Measurements from ENCODE around the gene DHX16.
"Not testable (repeated sequence)": the region's sequence is repeated elsewhere in the genome, so short reads cannot be mapped to it uniquely, and the experiment has no call there.

Gene DHX16

DNA sequence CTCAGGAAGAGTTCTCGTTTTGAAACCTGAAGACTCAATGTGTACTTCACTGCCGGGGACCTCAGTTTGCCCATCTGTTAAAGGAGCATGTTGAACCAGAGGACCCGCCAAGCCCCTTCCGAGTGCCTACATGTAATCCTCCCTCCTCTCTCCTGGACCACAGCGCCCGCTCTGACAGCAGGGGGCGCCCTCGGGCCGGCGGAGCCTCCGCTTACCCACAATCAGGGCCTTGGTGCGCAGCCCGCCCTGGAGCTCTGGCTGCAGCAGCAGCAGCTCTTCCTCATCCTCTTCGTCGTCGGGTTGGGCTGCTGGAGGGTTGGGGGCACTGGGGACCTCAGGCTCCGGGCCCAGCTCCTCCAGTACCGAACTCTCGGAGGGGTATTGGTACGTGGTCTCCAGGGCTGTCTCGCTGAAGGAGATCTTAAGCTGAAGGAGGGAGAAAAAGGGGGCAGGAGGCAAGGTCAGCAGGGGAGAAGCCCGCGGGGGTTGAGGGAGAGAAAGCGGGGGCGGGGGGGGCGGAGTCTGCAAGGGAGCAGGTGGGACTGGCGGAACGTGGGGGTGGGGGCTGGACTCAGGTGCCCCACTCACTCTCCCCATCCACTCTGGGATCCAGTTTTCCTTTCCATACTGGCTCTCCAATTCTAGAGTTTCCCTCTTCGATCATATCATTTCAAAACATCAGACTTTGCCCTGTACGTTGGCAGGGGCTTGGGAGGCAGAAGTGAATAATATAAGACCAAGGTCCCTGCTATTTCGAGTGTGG is 6.3 kb upstream of the DHX16 start:
- DNase-seq (ENCODE audit: low read depth): peak; percentile 64

DNA sequence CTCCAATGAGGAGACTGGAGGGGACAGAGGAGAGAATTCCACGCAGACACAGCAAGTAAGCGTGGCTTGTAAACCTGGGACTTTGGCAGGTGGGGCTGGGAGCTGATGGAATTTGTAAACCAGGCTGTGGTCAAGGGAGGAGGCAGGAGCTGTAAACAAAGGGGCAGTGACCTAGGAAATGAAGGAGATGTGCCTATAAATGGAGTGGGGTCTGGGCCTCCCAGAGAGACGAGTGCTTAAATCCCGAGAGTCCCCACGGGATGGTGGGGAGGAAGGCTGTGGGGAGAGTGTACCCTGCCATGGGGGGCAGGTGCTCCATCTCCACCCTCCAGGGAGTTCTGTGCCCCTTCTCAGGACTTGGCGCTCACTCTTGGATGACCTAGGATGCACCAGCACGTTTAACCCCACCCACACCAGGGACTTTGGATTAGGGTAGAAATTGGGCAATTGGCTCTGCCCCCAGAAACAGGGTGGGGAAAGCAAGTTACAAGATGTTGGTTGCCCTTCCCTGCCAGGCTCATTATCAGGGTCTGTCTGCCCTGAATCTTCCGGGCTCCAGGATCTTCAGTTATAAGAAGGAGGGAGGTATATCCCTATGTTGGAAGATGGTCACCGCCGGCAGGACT is 4.0 kb upstream of the DHX16 start:
- DNase-seq (ENCODE audit: low read depth): no peak

DNA sequence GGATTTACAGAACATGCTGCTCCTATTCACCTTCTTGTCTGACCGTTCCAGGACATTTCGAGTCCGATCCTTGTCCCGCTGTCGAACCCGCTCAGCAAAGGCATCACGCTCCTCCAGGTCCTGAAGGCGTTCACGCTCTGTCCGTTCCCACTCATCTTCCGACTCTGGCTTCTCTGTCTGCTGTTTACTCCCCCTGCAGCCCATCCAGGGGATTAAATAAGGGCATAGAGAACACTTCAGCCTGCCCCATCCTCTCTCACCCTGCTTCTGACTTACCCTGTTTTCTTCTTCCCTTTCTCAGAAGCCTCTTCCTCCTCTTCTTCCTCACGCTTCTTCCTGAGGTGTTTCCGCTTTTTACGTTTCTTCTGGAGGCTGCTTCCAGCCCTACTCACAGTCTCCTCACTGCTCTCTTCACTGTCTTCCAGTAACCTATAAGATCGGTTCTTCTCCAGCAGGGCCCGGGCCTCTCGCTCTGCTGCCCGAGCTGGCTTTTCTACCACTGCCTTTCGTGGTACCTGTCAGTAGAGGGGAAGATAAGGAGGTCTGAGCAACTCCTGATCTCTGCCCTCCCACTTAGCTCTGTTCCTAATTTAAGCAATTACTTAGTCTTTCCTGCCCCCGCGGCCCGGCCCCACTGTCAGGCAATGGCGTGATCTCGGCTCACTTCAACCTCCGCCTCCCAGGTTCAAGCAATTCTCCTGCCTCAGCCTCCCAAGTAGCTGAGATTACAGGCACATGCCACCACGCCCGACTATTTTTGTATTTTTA is 1.9 kb downstream of the DHX16 start:
- DNase-seq (ENCODE audit: low read depth): no peak

DNA sequence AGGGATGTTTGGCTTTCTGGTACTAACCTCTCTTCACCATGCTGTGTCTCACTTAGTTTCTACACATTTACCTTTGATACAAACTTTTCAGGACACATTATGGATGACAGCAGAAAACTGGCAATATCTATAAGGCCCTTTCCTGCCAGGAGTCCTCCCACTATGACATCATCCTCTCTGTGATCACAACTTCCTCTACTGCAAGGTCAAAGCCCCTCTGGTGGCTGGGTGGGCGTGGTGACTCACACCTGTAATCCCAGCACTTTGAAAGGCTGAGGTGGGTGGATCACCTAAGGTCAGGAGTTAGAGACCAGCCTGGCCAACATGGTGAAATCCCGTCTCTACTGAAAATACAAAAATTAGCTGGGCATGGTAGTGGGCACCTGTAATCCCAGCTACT is 6.5 kb downstream of the DHX16 start:
- DNase-seq (ENCODE audit: low read depth): not testable (repeated sequence)

DNA sequence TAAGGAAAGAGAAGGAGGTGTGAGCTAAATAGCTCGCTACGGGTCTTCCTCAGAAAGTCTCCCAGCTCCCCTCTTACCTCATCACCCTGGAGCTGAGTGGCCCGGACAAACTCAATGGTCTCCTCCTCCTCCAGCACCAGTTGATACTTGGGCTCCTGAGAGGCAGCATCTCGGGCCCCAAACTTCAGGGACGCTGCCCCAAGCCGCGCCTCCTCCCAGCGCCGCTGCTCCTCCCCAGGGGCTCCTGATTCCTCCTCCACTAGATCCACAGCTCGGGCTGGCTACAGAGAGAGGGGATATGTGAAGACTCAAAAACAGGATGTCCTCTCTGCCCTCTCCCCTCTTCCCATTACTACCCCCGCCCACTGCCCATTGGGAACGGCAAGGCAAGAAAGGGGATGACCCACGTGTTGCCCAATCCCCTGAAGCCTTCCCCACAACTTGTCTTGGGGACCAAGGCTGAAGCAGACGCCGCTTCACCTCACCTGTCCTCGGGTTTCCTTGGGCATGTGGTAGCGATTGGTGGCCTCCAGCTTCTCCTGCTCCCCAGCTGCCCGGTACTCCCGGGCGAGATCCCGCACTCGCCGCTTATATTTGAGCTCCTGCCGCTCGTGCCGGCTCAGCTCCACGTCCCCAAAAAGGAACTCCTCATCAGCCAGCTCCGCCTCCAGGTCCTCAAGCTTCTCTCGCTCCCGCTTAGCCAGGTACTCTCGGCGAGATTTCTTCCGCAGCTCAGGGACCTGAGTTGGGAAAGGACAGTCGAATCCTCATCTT is 7.6 kb downstream of the DHX16 start:
- DNase-seq (ENCODE audit: low read depth): no peak

DNA sequence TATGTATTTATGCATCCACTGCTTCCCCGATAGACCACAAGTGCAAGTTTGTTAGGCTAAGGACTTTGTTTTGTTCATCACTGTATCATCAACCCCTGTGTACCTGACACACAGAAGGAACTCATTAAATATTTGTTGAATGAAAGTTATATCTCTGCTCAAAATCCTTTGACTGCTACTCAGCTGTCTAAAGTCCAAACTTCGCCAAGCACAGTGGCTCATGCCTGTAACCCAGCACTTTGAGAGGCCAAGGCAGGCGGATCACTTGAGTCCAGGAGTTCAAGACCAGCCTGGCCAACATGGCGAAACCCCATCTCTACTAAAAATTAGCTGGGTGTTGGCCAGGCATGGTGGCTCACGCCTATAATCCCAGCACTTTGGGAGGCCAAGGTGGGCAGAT is 14.9 kb downstream of the DHX16 start:
- not testable (repeated sequence) for DNase-seq (ENCODE audit: low read depth)

DNA sequence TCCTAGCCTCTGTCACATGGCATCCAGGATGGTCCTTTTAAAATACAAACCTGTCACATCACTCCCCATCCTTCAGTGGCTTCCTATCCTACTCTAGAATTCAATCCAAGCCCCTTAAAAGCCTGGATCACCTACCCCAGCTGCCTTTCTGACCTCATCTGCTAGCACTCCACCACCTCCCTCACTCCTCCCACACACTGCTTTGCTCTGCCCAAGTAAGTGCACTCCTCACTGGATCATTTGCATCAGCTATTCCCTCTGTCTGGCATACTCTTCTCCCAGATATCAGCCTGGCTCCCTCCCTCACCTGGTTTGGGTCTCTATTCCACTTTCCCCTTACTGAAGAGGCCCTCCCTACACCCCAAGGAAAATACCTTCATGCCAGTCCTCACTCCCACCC is 15.4 kb downstream of the DHX16 start:
- no peak for DNase-seq (ENCODE audit: low read depth)

DNA sequence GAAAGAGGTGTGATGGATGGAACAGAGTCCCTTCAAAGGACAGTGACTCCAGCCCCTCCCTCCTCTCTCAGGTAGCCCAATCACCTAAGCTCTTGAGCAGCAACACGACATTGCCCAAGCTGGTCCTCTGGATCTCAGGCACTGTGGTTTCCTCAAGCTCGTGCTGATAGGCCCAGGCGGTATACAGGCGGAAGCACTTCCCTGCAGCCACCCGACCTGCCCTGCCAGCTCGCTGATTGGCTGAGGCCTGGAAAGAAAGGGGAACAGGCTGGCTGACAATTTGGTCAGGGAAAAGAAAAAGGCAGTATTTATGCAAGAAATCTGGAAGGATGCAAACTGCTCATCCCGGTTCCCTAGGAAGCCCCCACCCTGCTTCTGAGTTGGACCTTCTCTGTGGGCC is 16.3 kb downstream of the DHX16 start:
- no peak for DNase-seq (ENCODE audit: low read depth)

DNA sequence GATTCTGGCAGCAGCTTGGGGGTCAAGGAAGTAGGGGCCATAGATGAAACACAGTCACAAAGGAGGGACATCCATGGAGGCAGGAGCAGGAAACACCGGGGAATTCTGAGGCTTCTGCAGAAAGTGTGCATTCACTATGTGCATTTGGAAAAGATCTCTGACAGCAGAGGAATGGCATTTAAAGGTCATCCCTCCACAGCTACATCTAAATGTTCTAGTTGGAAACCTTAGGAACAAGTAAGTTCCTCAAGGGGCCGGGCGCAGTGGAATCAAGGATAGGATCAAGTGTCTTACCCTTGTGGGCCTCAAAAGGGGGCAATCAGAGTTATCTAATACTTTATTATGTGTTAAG is 17.1 kb downstream of the DHX16 start:
- no peak for DNase-seq (ENCODE audit: low read depth)

DNA sequence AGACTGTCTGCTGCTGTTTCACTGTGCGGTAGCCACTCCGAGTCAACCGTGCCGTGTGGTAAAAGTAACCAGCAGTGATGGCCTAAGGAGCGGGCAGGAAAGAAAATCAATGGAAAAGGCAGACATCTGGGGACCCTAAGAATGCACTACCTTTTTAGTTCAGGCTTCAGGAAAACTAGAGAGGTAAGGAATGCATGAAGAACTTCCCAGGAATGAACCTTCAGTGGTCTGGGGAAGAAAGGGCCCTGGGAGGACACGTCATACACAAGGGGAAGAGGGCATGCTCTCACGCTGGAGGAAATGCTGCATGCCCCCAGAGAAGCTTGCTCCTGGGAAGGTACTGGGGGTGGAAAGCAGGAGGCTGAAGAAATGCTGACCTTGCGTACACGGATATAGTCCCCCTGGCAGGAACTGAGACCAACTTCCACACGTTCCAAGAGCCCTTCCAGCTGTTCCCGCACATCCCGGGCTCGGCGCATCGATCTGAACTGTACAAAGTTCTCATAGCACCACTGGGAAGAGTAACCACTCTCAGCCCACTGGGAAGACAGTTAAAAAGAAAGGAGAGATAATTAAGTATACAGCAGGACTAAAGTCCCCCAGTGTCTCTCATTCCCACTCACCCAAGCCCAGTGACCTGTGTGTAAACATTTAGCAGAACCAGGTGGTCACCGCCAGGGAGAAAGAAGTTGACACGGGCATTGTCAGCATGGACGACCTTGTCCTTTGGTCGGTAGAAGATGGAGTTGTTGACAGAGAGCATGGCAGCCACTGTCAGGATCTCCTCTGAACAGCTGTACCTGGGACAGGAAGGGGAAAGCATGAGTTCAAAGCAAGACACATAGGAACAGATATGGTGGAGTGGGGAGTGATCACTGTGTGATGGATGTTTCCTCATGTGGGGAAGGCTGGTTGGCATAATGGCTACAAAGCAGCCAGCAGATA is 17.7 kb downstream of the DHX16 start:
- no peak for DNase-seq (ENCODE audit: low read depth)

DNA sequence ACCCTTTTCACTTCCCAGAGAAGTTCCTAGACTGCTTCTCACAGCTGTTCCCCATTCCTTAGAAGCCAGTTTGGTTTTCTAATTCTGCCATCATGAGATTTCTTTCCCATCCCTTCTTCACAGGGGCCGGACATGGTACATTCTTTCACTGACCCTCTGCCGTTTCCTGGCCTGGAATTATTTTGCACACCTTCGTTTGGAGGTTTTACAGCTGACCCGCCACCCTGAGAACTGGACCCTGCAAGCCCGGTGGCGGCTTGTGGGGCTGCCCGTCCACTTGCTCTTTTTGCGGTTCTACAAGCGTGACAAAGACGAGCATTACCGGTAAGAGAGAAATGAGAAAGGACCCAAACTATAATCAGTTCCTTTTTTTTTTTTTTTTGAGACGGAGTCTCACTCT is 21.7 kb downstream of the DHX16 start:
- no peak for DNase-seq (ENCODE audit: low read depth)

DNA sequence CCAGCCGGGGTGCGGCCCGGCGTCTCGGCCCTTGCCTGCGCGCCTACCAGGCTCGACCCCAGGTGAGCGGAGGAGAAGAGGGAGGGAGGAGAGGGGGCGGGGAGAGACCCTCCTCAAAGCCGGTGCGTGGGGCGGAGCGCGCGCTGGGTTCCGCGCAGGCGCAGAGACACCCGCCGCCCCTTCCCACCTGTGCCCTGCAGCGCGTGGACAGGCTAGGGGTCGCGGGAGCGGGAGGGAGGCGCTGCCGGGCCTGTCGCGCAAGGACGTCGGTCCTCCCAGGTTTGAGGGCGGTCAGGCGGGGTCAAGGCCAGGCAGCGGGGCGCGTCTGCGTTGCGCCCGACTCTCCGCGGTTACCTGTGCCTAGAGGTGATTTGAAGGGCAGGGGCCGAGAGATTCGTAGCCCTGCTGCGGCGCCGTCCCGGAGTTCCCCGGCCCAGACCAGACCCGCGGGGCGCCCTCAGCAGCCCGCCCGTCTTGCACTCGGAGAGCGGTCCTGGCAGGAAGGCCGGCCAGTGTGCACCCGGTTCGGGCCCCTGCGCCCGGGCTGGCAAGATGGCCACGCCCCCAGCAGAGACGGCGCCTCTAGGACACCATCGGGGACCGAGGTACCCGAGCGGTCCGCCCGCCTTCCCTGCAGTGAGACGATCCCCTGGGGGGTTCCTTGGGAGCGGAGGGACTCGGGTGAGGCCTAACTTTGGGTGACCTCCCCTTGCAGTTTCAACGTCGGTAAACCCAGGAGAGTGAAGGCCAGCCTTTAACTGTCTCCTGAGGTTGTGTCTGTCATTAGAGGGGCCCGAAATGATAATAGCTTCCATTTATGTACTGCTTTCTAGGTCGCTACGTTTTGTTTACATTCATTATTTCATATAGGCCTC is 25.3 kb downstream of the DHX16 start:
- DNase-seq (ENCODE audit: low read depth): peak; percentile 16

DNA sequence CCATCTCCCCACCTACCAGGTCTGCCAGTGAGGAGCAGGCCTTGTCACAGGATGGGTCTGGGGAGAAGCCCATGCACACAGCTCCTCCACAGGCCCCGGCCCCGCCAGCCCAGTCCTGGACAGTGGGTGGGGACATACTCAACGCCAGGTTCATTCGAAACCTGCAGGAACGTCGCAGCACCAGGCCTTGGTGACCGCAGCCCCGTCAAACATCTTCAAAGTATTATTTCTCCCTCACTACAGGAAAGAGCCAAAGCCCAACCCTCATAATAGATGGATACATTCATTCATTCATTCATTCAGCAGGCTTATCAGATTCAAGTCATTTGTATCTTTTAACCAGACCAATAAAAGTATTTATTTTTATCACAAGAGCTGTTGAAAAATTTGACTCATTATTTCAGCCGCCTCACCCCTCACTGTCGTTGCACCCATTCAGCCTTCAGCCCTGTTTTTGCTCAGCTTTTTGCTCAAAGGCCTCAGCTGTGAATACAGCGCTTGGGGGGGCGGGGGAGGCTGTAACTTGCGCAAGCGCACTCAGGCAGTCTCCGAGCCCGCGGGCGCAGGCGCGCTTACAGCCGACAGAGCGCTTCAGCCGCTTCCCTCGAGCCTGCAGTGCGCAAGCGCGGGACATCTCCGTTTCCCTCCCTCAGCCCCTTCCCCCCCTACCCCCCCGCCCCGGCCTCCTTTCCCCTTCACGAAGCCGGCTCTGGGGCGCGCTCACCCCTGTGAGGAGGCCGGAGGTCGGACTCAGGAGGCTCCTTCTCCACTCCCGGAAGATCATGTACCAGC is 26.2 kb downstream of the DHX16 start, which contains the start of gene C6orf136:
Gene C6orf136, plus strand, starts transcription at position 684 of the 792 bp plus-strand sequence. Its CDS starts 99 bp downstream, at position 783.
- peak; percentile 92 for DNase-seq (ENCODE audit: low read depth)

DNA sequence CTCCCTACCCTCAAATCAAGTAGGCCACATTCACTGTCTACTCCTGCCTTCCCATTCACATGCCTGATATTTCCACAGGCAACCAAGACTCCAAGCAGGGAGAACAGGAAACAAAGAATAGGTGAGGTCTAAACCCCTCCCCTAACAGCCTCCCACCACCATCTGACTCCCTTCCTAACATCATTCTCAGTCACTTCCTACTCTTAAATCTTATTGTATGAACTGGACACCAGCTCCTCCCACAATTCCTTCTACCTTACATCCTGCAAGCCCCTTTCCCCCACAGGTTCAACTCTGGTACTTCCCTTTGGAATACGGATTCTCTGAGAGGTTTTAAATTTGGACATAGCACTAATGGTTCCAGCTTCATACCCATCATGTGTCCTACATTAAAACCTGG is 26.8 kb downstream of the DHX16 start:
- DNase-seq (ENCODE audit: low read depth): no peak

DNA sequence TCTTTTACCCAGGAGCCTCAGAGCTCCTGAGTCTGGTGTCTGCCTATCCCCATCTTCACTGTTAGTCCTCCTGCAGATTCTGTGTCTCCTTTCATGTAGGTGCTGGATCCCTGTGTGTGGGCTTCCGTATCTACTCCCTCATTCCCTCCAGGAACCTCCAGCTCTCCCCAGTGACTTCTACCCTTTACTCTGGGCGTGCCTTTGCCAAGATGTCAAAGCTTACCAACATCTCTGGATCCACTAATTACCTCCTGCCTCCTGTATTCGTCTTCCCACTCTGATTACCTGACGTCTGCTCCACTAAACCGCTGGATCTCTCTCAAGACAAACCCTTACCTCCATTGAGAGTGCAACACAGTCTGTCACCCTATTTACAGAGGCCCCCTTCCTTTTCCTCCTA is 28.0 kb downstream of the DHX16 start:
- no peak for DNase-seq (ENCODE audit: low read depth)

DNA sequence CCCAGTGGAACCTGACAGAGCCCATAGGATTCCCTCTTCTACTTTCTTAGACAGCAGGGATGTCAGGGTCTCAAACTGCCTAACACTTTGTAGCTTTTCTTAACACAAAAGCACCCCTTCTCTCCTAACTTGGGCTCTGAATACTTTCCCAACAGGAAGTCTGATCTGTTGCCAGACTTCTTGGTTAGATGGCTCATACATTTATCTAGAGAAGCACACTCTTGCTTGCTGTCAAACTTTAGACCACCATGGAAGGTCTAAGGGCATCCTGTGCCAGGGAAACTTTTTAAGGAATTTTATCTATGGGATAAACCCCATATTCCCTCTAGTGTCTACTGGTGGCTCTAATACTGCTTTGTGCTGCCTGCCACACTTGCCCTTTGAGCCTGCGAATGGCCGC is 29.1 kb downstream of the DHX16 start:
- DNase-seq (ENCODE audit: low read depth): no peak

DNA sequence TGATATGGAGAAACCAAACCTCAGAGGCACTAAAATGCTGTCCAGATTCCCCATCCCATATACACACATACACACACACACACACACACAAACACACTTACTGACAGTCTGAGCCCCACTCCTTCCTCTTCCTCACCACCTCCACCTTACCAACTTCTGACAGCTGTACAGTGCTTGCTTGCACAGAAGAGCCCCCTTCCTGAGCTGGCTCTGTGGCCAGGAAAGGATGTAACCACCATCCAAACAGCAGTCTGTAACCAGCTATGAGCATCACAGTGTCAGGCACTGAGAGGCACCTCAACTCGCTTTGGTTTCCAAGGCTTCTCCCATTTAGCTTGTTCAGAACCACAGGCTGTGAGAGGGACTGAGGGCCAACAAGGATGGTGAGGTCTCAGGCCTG is 31.8 kb downstream of the DHX16 start:
- DNase-seq (ENCODE audit: low read depth): no peak

DNA sequence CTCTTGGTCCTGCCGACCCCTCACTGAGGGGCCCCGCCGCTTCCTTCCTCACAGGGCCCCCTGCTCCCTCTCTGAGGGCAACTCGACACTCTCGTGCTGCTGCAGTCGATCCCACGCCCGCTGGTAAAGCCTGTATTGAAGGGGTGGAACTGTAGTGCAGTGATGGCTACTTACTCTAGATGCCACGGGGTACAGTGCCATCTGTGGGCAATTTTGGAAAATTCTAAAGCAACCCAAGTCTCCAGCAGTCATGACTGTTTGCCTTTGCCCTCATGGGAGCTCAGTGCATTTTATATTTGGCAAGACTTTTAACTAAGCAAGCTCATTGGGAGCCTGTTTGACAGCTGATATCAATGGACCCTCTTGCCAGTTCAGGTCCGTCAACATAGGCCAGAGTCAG is 32.3 kb downstream of the DHX16 start:
- no peak for DNase-seq (ENCODE audit: low read depth)

DNA sequence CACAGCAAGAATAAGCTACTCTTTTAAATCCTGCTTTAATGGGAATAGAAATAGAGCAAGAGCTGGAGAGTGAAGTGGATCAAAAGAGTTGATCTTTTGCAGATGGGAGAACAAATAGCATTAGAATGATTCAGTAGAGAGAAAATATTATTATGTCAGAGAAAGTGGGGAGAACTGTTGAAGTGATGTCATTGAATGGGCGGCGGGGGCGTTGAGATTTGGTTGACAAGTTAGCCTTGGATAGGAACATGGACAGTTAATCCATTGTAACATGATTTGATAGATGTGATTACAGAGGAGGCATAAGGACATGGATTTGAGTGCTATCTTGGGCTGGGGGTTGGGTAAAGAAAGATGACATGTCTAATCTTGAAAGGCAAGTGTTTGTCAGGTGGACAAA is 37.0 kb downstream of the DHX16 start:
- DNase-seq (ENCODE audit: low read depth): no peak

Data from fibroblast of the conjunctiva (primary cell).